ENCODE results near the gene SNIP1. TPM values are rescaled to one million over a fixed set of nuclear protein-coding genes. Genes with fewer than 3 reads are reported as not detected.
"Not testable (repeated sequence)": the region's sequence is repeated elsewhere in the genome, so short reads cannot be mapped to it uniquely, and the experiment has no call there.

The SNIP1 gene
- total RNA-seq, 1 experiment from 2014 or later: 15.1 TPM

DNA sequence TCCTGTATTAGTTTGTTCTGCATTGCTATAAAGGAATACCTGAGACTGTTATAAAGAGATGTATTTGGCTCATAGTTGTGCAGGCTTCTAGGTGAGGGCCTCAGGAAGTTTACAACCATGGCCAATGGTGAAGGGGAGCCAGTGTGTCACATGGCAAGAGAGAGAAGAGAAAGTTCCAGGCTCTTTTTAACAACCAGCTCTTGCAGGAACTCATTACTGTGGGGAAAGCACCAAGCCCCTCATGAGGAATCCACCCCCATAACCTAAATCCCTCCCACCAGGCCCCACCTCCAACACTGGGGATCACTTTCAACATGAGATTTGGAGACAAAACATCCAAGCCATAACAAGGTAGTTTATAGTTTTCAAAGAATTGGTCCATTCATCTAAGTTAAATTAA lies 34.5 kb downstream of the SNIP1 start:
- Histone ChIP-seq H3K27ac (ENCODE audit: insufficient read length, low read depth, low read length) (no peak overlapping the region), H3T11ph (ENCODE audit: low read length) (no peak overlapping the region), H3K4ac (ENCODE audit: low read depth, low read length) (no peak overlapping the region), H4K5ac (ENCODE audit: insufficient read length, low read depth, low read length) (no peak overlapping the region), H2BK15ac (ENCODE audit: low read depth, low read length) (no peak overlapping the region), H2AFZ (ENCODE audit: low read length) (no peak overlapping the region), H4K8ac (replicated peaks; ENCODE audit: insufficient read length, low read depth, low read length) (no peak overlapping the region), H2BK12ac (ENCODE audit: insufficient read length, low read depth, low read length) (no peak overlapping the region), H3K4me1 (ENCODE audit: insufficient read depth, low read length) (no peaks in the 10 kb centered on the region), H2AK5ac (ENCODE audit: insufficient read length, low read length) (no peak overlapping the region), H3K56ac (ENCODE audit: insufficient read length, low read depth, low read length) (no peak overlapping the region), H3K9ac (ENCODE audit: extremely low read depth, insufficient read length, low read length) (no peak overlapping the region), H2BK120ac (ENCODE audit: low read depth, low read length, poor library complexity, severe bottlenecking) (no peak overlapping the region), H4K20me1 (ENCODE audit: control insufficient read depth, insufficient read depth, insufficient read length) (no peaks in the 10 kb centered on the region), H2BK5ac (ENCODE audit: insufficient read length, low read length) (no peak overlapping the region), H3K14ac (ENCODE audit: insufficient read depth, low read length) (no peak overlapping the region), H3K27me3 (ENCODE audit: insufficient read depth, low read length) (no peaks in the 10 kb centered on the region), H3K4me2 (ENCODE audit: insufficient read depth, insufficient read length, low read length) (no peak overlapping the region), H3K23ac (ENCODE audit: insufficient read length, low read depth, low read length) (no peak overlapping the region), H3K79me1 (ENCODE audit: insufficient read depth, low read depth, low read length, poor library complexity, severe bottlenecking) (no peaks in the 10 kb centered on the region), H3K18ac (ENCODE audit: insufficient read length, low read depth, low read length) (no peak overlapping the region), H3K9me3 (ENCODE audit: control insufficient read depth, low read depth, low read length) (no peaks in the 10 kb centered on the region), H2BK20ac (ENCODE audit: low read depth, low read length, poor library complexity, severe bottlenecking) (no peak overlapping the region), H4K91ac (ENCODE audit: insufficient read length, low read depth, low read length) (no peak overlapping the region), H3K23me2 (ENCODE audit: insufficient read length, low read depth, low read length, poor library complexity, severe bottlenecking) (peaks cover 7% of the 10 kb centered on the region), H3K79me2 (ENCODE audit: insufficient read depth, low read length) (no peaks in the 10 kb centered on the region)
- TF ChIP-seq, protein P1, sequence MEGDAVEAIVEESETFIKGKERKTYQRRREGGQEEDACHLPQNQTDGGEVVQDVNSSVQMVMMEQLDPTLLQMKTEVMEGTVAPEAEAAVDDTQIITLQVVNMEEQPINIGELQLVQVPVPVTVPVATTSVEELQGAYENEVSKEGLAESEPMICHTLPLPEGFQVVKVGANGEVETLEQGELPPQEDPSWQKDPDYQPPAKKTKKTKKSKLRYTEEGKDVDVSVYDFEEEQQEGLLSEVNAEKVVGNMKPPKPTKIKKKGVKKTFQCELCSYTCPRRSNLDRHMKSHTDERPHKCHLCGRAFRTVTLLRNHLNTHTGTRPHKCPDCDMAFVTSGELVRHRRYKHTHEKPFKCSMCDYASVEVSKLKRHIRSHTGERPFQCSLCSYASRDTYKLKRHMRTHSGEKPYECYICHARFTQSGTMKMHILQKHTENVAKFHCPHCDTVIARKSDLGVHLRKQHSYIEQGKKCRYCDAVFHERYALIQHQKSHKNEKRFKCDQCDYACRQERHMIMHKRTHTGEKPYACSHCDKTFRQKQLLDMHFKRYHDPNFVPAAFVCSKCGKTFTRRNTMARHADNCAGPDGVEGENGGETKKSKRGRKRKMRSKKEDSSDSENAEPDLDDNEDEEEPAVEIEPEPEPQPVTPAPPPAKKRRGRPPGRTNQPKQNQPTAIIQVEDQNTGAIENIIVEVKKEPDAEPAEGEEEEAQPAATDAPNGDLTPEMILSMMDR (conservative IDR thresholded peaks at IDR 0.05): no peak
- H3K4me1 Mint-ChIP-seq: peaks cover 15 to 18% of the 10 kb centered on the region in 2 experiments
- H3K9me3 Mint-ChIP-seq: peaks cover 0 to 9% of the 10 kb centered on the region in 2 experiments; a peak in 2 of 5 replicates
- no peak overlapping the region for H3K4me3 Mint-ChIP-seq
- H3K36me3 Mint-ChIP-seq (ENCODE audit: insufficient read depth in 1 of 3, low read depth in 3 of 3): peaks cover 0 to 5% (median 0%) of the 10 kb centered on the region in 3 experiments; a peak in 2 of 7 replicates
- DNase-seq: no peak
- no peak overlapping the region; a peak in 1 of 7 replicates for H3K27ac Mint-ChIP-seq
- peaks cover 7% of the 10 kb centered on the region for H3K27me3 Mint-ChIP-seq (ENCODE audit: low read depth)

DNA sequence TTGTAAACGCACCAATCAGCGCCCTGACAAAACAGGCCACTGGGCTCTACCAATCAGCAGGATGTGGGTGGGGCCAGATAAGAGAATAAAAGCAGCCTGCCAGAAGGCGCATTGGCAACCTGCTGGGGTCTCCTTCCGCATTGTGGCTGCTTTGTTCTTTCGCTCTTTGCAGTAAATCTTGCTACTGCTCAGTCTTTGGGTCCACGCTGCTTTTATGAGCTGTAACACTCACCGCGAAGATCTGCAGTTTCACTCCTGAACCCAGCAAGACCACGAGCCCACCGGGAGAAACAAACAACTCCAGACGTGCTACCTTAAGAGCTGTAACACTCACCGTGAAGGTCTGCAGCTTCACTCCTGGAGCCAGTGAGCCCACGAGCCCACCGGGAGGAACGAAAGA lies 35.2 kb downstream of the SNIP1 start:
- not testable (repeated sequence) for H4K8ac ChIP-seq (replicated peaks; ENCODE audit: insufficient read length, low read depth, low read length); H3K9ac ChIP-seq (ENCODE audit: extremely low read depth, insufficient read length, low read length); H3K4me1 ChIP-seq (ENCODE audit: insufficient read depth, low read length); H3K14ac ChIP-seq (ENCODE audit: insufficient read depth, low read length); H2AFZ ChIP-seq (ENCODE audit: low read length); H3K27me3 Mint-ChIP-seq (ENCODE audit: low read depth); H3K36me3 Mint-ChIP-seq (ENCODE audit: insufficient read depth in 1 of 3, low read depth in 3 of 3); H3K4ac ChIP-seq (ENCODE audit: low read depth, low read length); H3K23me2 ChIP-seq (ENCODE audit: insufficient read length, low read depth, low read length, poor library complexity, severe bottlenecking); H2BK20ac ChIP-seq (ENCODE audit: low read depth, low read length, poor library complexity, severe bottlenecking); H4K20me1 ChIP-seq (ENCODE audit: control insufficient read depth, insufficient read depth, insufficient read length); H4K91ac ChIP-seq (ENCODE audit: insufficient read length, low read depth, low read length); H3K27ac ChIP-seq (ENCODE audit: insufficient read length, low read depth, low read length); H3K9me3 ChIP-seq (ENCODE audit: control insufficient read depth, low read depth, low read length); H3K18ac ChIP-seq (ENCODE audit: insufficient read length, low read depth, low read length); H3K9me3 Mint-ChIP-seq; H2BK5ac ChIP-seq (ENCODE audit: insufficient read length, low read length); H3K4me3 Mint-ChIP-seq; H3K27me3 ChIP-seq (ENCODE audit: insufficient read depth, low read length); H2BK15ac ChIP-seq (ENCODE audit: low read depth, low read length); H3K4me2 ChIP-seq (ENCODE audit: insufficient read depth, insufficient read length, low read length); H3T11ph ChIP-seq (ENCODE audit: low read length); H3K56ac ChIP-seq (ENCODE audit: insufficient read length, low read depth, low read length); H2AK5ac ChIP-seq (ENCODE audit: insufficient read length, low read length); H3K79me1 ChIP-seq (ENCODE audit: insufficient read depth, low read depth, low read length, poor library complexity, severe bottlenecking); DNase-seq; H4K5ac ChIP-seq (ENCODE audit: insufficient read length, low read depth, low read length); H3K79me2 ChIP-seq (ENCODE audit: insufficient read depth, low read length); H2BK12ac ChIP-seq (ENCODE audit: insufficient read length, low read depth, low read length); H2BK120ac ChIP-seq (ENCODE audit: low read depth, low read length, poor library complexity, severe bottlenecking); H3K23ac ChIP-seq (ENCODE audit: insufficient read length, low read depth, low read length)
- WGBS (ENCODE audit: extremely low coverage, insufficient read length, low lambda C conversion rate): no CpG with 5 or more reads among the region's 15 CpGs
- Mint-ChIP-seq H3K4me1 (peaks cover 15 to 18% of the 10 kb centered on the region in 2 experiments), H3K27ac (peak overlapping the region; percentile 12 to 59 (median 47); a peak in 2 of 7 replicates)

Measured in H9 (cell line).